Uterus (tissue), 4 donors: ENCODE data around the gene SLC35A2. TPM values are rescaled to one million over a fixed set of nuclear protein-coding genes. Genes with fewer than 3 reads are reported as not detected.

Experiments
- DNase-seq, 2 donors: peaks; one replicate each; pipeline ENCODE4 v3.0.0-alpha.2; 2019 to 2020
- H3K27ac ChIP-seq, 2 donors: fragments of 200-600 bp; sonication (generic); 1 replicate in 1 of 2; 2 replicates in 1 of 2; pipeline ENCODE4 v1.5.1; 2016 to 2018
- H3K27me3 ChIP-seq, 2 donors: fragments of 200-600 bp; sonication (generic); one replicate each; pipeline ENCODE4 v1.5.1; 2018 to 2019; ENCODE audit warnings: control low read depth in 1 of 2
- H3K36me3 ChIP-seq, 2 donors: fragments of 200-600 bp; sonication (generic); one replicate each; pipeline ENCODE4 v1.5.1; 2019; ENCODE audit warnings: control low read depth in 1 of 2
- H3K4me1 ChIP-seq, 2 donors: fragments of 200-600 bp; sonication (generic); one replicate each; pipeline ENCODE4 v1.5.1; 2018 to 2019; ENCODE audit warnings: control low read depth in 1 of 2
- H3K4me3 ChIP-seq, 2 donors: fragments of 200-600 bp; sonication (generic); 1 replicate in 1 of 2; 2 replicates in 1 of 2; pipeline ENCODE4 v1.5.1; 2018 to 2019; ENCODE audit warnings: mild to moderate bottlenecking in 1 of 2
- H3K9me3 ChIP-seq, 2 donors: fragments of 200-600 bp; sonication (generic); one replicate each; pipeline ENCODE4 v1.5.1; 2019; ENCODE audit warnings: control low read depth in 1 of 2
- CTCF ChIP-seq, 4 experiments: fragments of 200-600 bp in 2 of 4; fragments of 450-650 bp in 2 of 4; sonication (generic) in 2 of 4; IDR thresholded peaks; one replicate each; pipeline ENCODE4 v1.5.1; 2016 to 2019; ENCODE audit warnings: antibody characterized with exemption in 4 of 4, mild to moderate bottlenecking in 2 of 4, moderate library complexity in 1 of 4
- POLR2A ChIP-seq, 2 donors: fragments of 450-650 bp; IDR thresholded peaks; one replicate each; pipeline ENCODE4 v1.6.1; 2016; ENCODE audit warnings: antibody characterized with exemption in 2 of 2, mild to moderate bottlenecking in 1 of 2, moderate library complexity in 1 of 2
- intact Hi-C: fragments of 100-400 bp; cut with DNase I; formaldehyde crosslinking; loops from one replicate; pipeline ENCODE4 v1.15.1; 2023; ENCODE audit warnings: low total_unique reads
- total RNA-seq, 4 donors: library from RNA; depleted of rRNA in 3 of 4; stranded (reverse); fragments of >200 nt in 3 of 4; gene quantifications; one replicate each; pipeline versions ENCODE4 v1.1.0 to v1.2.4, GENCODE V29; 2014 to 2023
- donor health status: DM: yes; HTN: yes; CAD: no.

Gene SLC35A2
- total RNA-seq = 10 to 100 TPM in 2 of 4 donors, 1 to 10 TPM in 2; 4.4 to 16.9 (median 11.1) TPM

GRCh38 chrX:48911412-48912182 is at the start of gene SLC35A2:
TSS of gene SLC35A2 (minus strand) at chrX:48911646. CDS start at chrX:48911636, 10 bp downstream.
- TF ChIP-seq POLR2A (IDR thresholded peaks at IDR 0.05) (peak; percentile 33 to 52), CTCF (IDR thresholded peaks at IDR 0.05) (no peak)
- DNase-seq = peak; percentile 74 to 78
- H3K4me1 ChIP-seq = no peaks in the 10 kb centered on the region
- intact Hi-C loops = no loop called here
- peak within 1 kb of the TSS; percentile 44 to 58 for H3K4me3 ChIP-seq
- H3K9me3 ChIP-seq = no peaks in the 10 kb centered on the region
- no peaks in the 10 kb centered on the region for H3K36me3 ChIP-seq
- no peaks in the 10 kb centered on the region for H3K27me3 ChIP-seq
- H3K27ac ChIP-seq = peak within 1 kb of the TSS; percentile 51 to 66

DNA sequence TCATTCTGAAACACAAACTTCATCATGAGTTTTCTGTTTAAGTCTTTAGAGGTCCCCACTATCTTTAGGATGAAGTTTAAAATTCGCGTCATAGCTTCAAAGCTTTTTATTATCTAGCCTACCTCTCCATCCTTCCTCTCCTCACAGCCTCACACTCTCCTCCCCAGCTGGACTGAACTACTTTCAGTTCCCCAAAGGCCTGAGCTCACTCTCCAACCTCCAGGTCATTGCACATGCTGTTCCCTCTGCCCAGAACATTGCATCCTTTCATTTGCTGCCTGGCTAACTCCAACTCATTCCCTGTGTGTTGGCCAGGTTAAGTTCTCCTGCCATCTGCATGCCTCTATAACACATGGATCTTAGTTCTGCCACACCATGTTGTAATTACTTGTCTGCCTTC is 48.8 kb upstream of the SLC35A2 start:
- no peak overlapping the region for H3K27ac ChIP-seq
- intact Hi-C loops = no loop called here
- H3K9me3 ChIP-seq = no peaks in the 10 kb centered on the region
- no peaks in the 10 kb centered on the region for H3K4me1 ChIP-seq
- DNase-seq = no peak
- H3K4me3 ChIP-seq = no peak overlapping the region
- no peaks in the 10 kb centered on the region for H3K27me3 ChIP-seq
- TF ChIP-seq POLR2A (IDR thresholded peaks at IDR 0.05) (no peak), CTCF (IDR thresholded peaks at IDR 0.05) (no peak)
- no peaks in the 10 kb centered on the region for H3K36me3 ChIP-seq

DNA sequence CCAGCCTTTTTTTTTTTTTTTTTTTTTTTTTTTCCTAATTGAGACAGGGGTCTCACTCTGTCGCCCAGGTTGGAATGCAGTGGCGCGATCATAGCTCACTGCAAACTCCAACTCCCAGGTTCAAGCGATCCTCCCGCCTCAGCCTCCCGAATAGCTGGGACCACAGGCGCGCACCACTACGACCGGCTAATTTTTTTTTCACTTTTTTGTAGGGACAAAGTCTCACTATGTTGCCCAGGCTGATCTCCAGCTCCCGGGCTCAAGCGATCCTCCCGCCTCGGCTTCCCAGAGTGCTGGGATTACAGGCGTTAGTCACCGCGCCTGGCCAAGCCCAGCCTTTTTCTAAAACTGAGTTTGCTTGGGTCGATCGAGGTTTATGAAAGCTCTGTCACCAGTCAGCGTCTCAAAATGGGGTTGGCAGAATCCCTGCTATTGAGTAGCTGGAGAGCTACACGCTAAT is 47.2 kb upstream of the SLC35A2 start:
- H3K4me1 ChIP-seq = no peaks in the 10 kb centered on the region
- no peaks in the 10 kb centered on the region for H3K27me3 ChIP-seq
- H3K36me3 ChIP-seq = no peaks in the 10 kb centered on the region
- peak overlapping the region; percentile 40 to 42 for H3K4me3 ChIP-seq
- no peaks in the 10 kb centered on the region for H3K9me3 ChIP-seq
- peak overlapping the region; percentile 82 to 95 for H3K27ac ChIP-seq
- intact Hi-C loops = no loop called here
- peak; percentile 51 to 58 for DNase-seq
- TF ChIP-seq POLR2A (IDR thresholded peaks at IDR 0.05) (no peak), CTCF (IDR thresholded peaks at IDR 0.05) (no peak)

DNA sequence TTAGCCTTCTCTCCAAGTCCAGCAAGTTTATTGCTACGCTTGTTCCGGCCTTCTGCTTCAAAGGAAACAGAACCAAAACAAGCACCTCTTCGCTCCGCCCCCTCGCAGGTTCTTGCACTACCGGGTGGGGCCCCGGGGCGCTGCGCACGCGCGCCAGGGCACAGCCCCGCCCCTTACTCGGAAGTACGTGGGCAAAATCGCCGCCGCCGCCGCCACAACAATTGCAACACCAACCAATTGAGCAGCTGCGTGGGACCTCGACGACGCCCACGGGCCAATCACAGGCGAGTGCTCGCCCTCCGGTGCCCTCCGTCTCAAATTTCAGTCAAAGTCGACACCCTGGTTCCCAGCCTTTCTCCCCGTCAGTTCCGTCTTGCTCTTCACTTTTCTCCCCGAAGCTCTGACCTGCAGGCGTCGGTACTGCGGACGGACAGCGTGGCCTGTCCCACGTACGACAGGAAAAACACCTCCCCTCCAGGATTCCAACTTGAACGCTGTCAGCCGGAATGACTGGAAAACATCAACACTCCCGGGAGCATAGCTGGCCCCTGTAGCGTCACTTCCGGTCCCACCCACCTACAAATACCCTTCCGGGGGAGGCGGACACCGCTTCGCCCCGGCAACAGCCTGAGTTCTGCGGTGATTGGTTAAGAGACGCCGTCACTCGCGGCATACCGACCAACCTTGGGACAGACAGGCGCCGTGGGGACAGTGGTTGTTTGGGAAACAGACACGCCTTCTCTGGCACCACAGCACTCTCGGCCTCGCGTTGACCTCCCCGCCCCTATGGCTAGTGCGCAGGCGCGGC is 46.6 kb upstream of the SLC35A2 start:
- DNase-seq = peak; percentile 94 to 97
- no peaks in the 10 kb centered on the region for H3K9me3 ChIP-seq
- no peaks in the 10 kb centered on the region for H3K36me3 ChIP-seq
- intact Hi-C loops = no loop called here
- H3K4me3 ChIP-seq = peak overlapping the region; percentile 47 to 72
- H3K4me1 ChIP-seq = no peaks in the 10 kb centered on the region
- peak overlapping the region; percentile 93 to 96 for H3K27ac ChIP-seq
- H3K27me3 ChIP-seq = no peaks in the 10 kb centered on the region
- TF ChIP-seq POLR2A (IDR thresholded peaks at IDR 0.05) (peak; percentile 24 to 66), CTCF (IDR thresholded peaks at IDR 0.05) (peak in 1 of 4 experiments; percentile 4)

- H3K9me3 ChIP-seq = no peaks in the 10 kb centered on the region
- TF ChIP-seq POLR2A (IDR thresholded peaks at IDR 0.05) (no peak), CTCF (IDR thresholded peaks at IDR 0.05) (no peak)
- no peaks in the 10 kb centered on the region for H3K4me1 ChIP-seq
- no peaks in the 10 kb centered on the region for H3K36me3 ChIP-seq
- H3K27me3 ChIP-seq = no peaks in the 10 kb centered on the region
- peak within 1 kb of the TSS; percentile 47 to 72 for H3K4me3 ChIP-seq
- H3K27ac ChIP-seq = peak within 1 kb of the TSS; percentile 93 to 96
- intact Hi-C loops = no loop called here
- DNase-seq = peak in 1 of 2 donors; percentile 68
Observed at GRCh38 chrX:48957477-48957826, 46.0 kb upstream of the SLC35A2 start, which contains the start of gene OTUD5. TSS of gene OTUD5 (minus strand) at chrX:48957607. CDS start at chrX:48957570, 37 bp downstream.
